HFFc6 (cell line): Measurements from ENCODE around the gene SLC9A4. TPM values are rescaled to one million over a fixed set of nuclear protein-coding genes. Genes with fewer than 3 reads are reported as not detected.
"Not testable (repeated sequence)": the region's sequence is repeated elsewhere in the genome, so short reads cannot be mapped to it uniquely, and the experiment has no call there.

ENCODE experiments used
- DNase-seq: peaks from one replicate; pipeline ENCODE4 v3.0.0-alpha.2; 2018
- H3K27ac Mint-ChIP-seq: 2 replicates; pipeline ENCODE4 v1.8.0; 2020; ENCODE audit warnings: mild to moderate bottlenecking, mixed read lengths
- H3K27me3 Mint-ChIP-seq: 2 replicates; pipeline ENCODE4 v1.8.0; 2021; ENCODE audit warnings: mild to moderate bottlenecking, moderate library complexity, mixed read lengths; ENCODE audit not compliant: insufficient read depth
- H3K36me3 Mint-ChIP-seq: 2 replicates; pipeline ENCODE4 v1.8.0; 2021; ENCODE audit warnings: low read depth, mixed read lengths
- H3K4me1 Mint-ChIP-seq: 2 replicates; pipeline ENCODE4 v1.8.0; 2020; ENCODE audit warnings: low read depth, mixed read lengths
- H3K4me3 Mint-ChIP-seq: 2 replicates; pipeline ENCODE4 v1.8.0; 2020; ENCODE audit warnings: mild to moderate bottlenecking, moderate library complexity, mixed read lengths
- H3K9me3 Mint-ChIP-seq: 2 replicates; pipeline ENCODE4 v1.8.0; 2020; ENCODE audit warnings: mild to moderate bottlenecking, mixed read lengths
- CTCF ChIP-seq: fragments of 200-600 bp; sonication (generic); IDR thresholded peaks from 2 replicates; pipeline ENCODE4 v1.5.0; 2021; ENCODE audit warnings: antibody characterized with exemption, mild to moderate bottlenecking
- total RNA-seq, 6 experiments: library from RNA; stranded (reverse); fragmentation: NEBNext Ultra II Directional; extraction: Animal tissue kit (Norgen Biotek cat#: 25700); gene quantifications; 2 replicates in 1 of 6; 3 replicates in 5 of 6; pipeline ENCODE4 v1.2.3, GENCODE V29; 2021

The SLC9A4 gene
- total RNA-seq, 6 experiments from 2014 or later = 0.05 TPM; not detected in 5

GRCh38 chr2:102550151-102550550 is 77.1 kb downstream of the SLC9A4 start:
- Mint-ChIP-seq H3K4me1 (no peaks in the 10 kb centered on the region), H3K4me3 (no peak overlapping the region), H3K27me3 (no peaks in the 10 kb centered on the region), H3K36me3 (no peaks in the 10 kb centered on the region), H3K9me3 (peaks cover 14% of the 10 kb centered on the region; the same call in 1 of the 2 replicates), H3K27ac (no peak overlapping the region)
- TF ChIP-seq CTCF = no peak
- no peak for DNase-seq

- Mint-ChIP-seq H3K4me3 (no peak overlapping the region), H3K27ac (no peak overlapping the region), H3K9me3 (peaks cover 14% of the 10 kb centered on the region; the same call in 1 of the 2 replicates), H3K36me3 (no peaks in the 10 kb centered on the region), H3K4me1 (no peaks in the 10 kb centered on the region), H3K27me3 (no peaks in the 10 kb centered on the region)
- no peak for TF ChIP-seq CTCF
- DNase-seq = no peak
These were observed 78.5 kb downstream of the SLC9A4 start for GRCh38 chr2:102551329-102552096.

- Mint-ChIP-seq H3K4me3 (no peak overlapping the region), H3K9me3 (peaks cover 14% of the 10 kb centered on the region; the same call in 1 of the 2 replicates), H3K36me3 (no peaks in the 10 kb centered on the region), H3K27me3 (no peaks in the 10 kb centered on the region), H3K4me1 (no peaks in the 10 kb centered on the region), H3K27ac (no peak overlapping the region)
- no peak for TF ChIP-seq CTCF
- DNase-seq = no peak
These were observed 80.6 kb downstream of the SLC9A4 start for GRCh38 chr2:102553601-102554000.

- DNase-seq = no peak
- TF ChIP-seq CTCF = no peak
- Mint-ChIP-seq H3K9me3 (no peaks in the 10 kb centered on the region), H3K27ac (no peak overlapping the region), H3K27me3 (peaks cover 1% of the 10 kb centered on the region; the same call in 1 of the 2 replicates), H3K4me1 (no peaks in the 10 kb centered on the region), H3K36me3 (no peaks in the 10 kb centered on the region), H3K4me3 (no peak overlapping the region)
These were observed 85.4 kb downstream of the SLC9A4 start for GRCh38 chr2:102558463-102558862.

- not testable (repeated sequence) for DNase-seq, H3K4me1 Mint-ChIP-seq, H3K36me3 Mint-ChIP-seq, H3K27me3 Mint-ChIP-seq, H3K27ac Mint-ChIP-seq, H3K4me3 Mint-ChIP-seq, H3K9me3 Mint-ChIP-seq
These were observed 89.5 kb downstream of the SLC9A4 start for GRCh38 chr2:102562542-102562941.

GRCh38 chr2:102575888-102576287 is 102.9 kb downstream of the SLC9A4 start:
- no peaks in the 10 kb centered on the region for H3K27me3 Mint-ChIP-seq
- DNase-seq = no peak
- H3K9me3 Mint-ChIP-seq = no peaks in the 10 kb centered on the region
- no peak for TF ChIP-seq CTCF
- no peak overlapping the region for H3K4me3 Mint-ChIP-seq
- no peak overlapping the region for H3K27ac Mint-ChIP-seq
- no peaks in the 10 kb centered on the region for H3K36me3 Mint-ChIP-seq
- no peaks in the 10 kb centered on the region for H3K4me1 Mint-ChIP-seq
